ENCODE data around the gene ACSL3. TPM values are rescaled to one million over a fixed set of nuclear protein-coding genes. Genes with fewer than 3 reads are reported as not detected.

The ACSL3 gene
- total RNA-seq, 1 experiment from 2014 or later, result 181 TPM

GRCh38 chr2:222837643-222838056 is 23.2 kb upstream of the ACSL3 start:
- Mint-ChIP-seq H3K4me1 (ENCODE audit: low read depth, unreplicated experiment) (peaks cover 15% of the 10 kb centered on the region), H3K27ac (ENCODE audit: unreplicated experiment) (peak overlapping the region; percentile 88), H3K36me3 (ENCODE audit: insufficient read depth, unreplicated experiment) (peaks cover 6% of the 10 kb centered on the region), H3K27me3 (ENCODE audit: insufficient read depth, unreplicated experiment) (no peaks in the 10 kb centered on the region), H3K4me3 (ENCODE audit: unreplicated experiment) (peak overlapping the region; percentile 59), H3K9me3 (ENCODE audit: unreplicated experiment) (peaks cover 13% of the 10 kb centered on the region)
- no TSS peak for BruUV-seq (replicated peaks)
- DNase-seq, result peak; percentile 52 to 60
- Histone ChIP-seq H3K36me3 (ENCODE audit: control insufficient read depth, insufficient read depth, low read length) (no peaks in the 10 kb centered on the region), H3K4me1 (peaks cover 57% of the 10 kb centered on the region), H3K4me3 (ENCODE audit: low read depth, low read length) (no peak overlapping the region), H3K27me3 (replicated peaks; ENCODE audit: control insufficient read depth, insufficient read depth, low read length) (no peaks in the 10 kb centered on the region), H3K9me3 (no peaks in the 10 kb centered on the region)
- intact Hi-C loops (cut with micrococcal nuclease; ENCODE audit: unreplicated experiment), result loop anchor here (1.0 kb wide), 3 partner anchors 23 to 128 kb away; no protein-coding TSS in a partner anchor
- POLR2A ChIA-PET, result no interaction called here
- CTCF ChIA-PET, result interaction anchor here (0.5 to 1.2 kb wide), 3 partner anchors 41 to 70 kb away, joined by 3 to 7 read pairs (median 4); no protein-coding TSS in a partner anchor
- TF ChIP-seq CTCF (IDR thresholded peaks at IDR 0.05; ENCODE audit: insufficient read depth in 1 of 2, low read depth in 1 of 2, low read length in 1 of 2, severe bottlenecking in 1 of 2, unreplicated experiment in 1 of 2), result no peak

- peaks cover 6% of the 10 kb centered on the region for H3K36me3 Mint-ChIP-seq (ENCODE audit: insufficient read depth, unreplicated experiment)
- no TSS peak for BruUV-seq (replicated peaks)
- peaks cover 25% of the 10 kb centered on the region for H3K4me1 Mint-ChIP-seq (ENCODE audit: low read depth, unreplicated experiment)
- DNase-seq, result no peak
- H3K4me1 ChIP-seq, result peaks cover 43% of the 10 kb centered on the region
- H3K27me3 Mint-ChIP-seq (ENCODE audit: insufficient read depth, unreplicated experiment), result no peaks in the 10 kb centered on the region
- intact Hi-C loops (cut with micrococcal nuclease; ENCODE audit: unreplicated experiment), result no loop called here
- ChIA-PET CTCF (no interaction called here), POLR2A (no interaction called here)
- H3K9me3 ChIP-seq, result no peaks in the 10 kb centered on the region
- no peak for TF ChIP-seq CTCF (IDR thresholded peaks at IDR 0.05; ENCODE audit: insufficient read depth in 1 of 2, low read depth in 1 of 2, low read length in 1 of 2, severe bottlenecking in 1 of 2, unreplicated experiment in 1 of 2)
- no peak overlapping the region for H3K27ac Mint-ChIP-seq (ENCODE audit: unreplicated experiment)
- H3K4me3 Mint-ChIP-seq (ENCODE audit: unreplicated experiment), result no peak overlapping the region
- no peak overlapping the region for H3K4me3 ChIP-seq (ENCODE audit: low read depth, low read length)
- H3K36me3 ChIP-seq (ENCODE audit: control insufficient read depth, insufficient read depth, low read length), result no peaks in the 10 kb centered on the region
- H3K9me3 Mint-ChIP-seq (ENCODE audit: unreplicated experiment), result peaks cover 13% of the 10 kb centered on the region
- no peaks in the 10 kb centered on the region for H3K27me3 ChIP-seq (replicated peaks; ENCODE audit: control insufficient read depth, insufficient read depth, low read length)
Measured at GRCh38 chr2:222840060-222840802, 20.6 kb upstream of the ACSL3 start.

GRCh38 chr2:222842491-222843174 is 18.2 kb upstream of the ACSL3 start:
- Mint-ChIP-seq H3K9me3 (ENCODE audit: unreplicated experiment) (peaks cover 3% of the 10 kb centered on the region), H3K4me3 (ENCODE audit: unreplicated experiment) (no peak overlapping the region), H3K36me3 (ENCODE audit: insufficient read depth, unreplicated experiment) (peaks cover 2% of the 10 kb centered on the region), H3K27ac (ENCODE audit: unreplicated experiment) (no peak overlapping the region), H3K4me1 (ENCODE audit: low read depth, unreplicated experiment) (peaks cover 17% of the 10 kb centered on the region), H3K27me3 (ENCODE audit: insufficient read depth, unreplicated experiment) (no peaks in the 10 kb centered on the region)
- no peak for DNase-seq
- Histone ChIP-seq H3K27me3 (replicated peaks; ENCODE audit: control insufficient read depth, insufficient read depth, low read length) (no peaks in the 10 kb centered on the region), H3K4me1 (peaks cover 33% of the 10 kb centered on the region), H3K36me3 (ENCODE audit: control insufficient read depth, insufficient read depth, low read length) (no peaks in the 10 kb centered on the region), H3K9me3 (no peaks in the 10 kb centered on the region), H3K4me3 (ENCODE audit: low read depth, low read length) (no peak overlapping the region)
- ChIA-PET CTCF (interaction anchor here (0.8 to 1.5 kb wide), 3 partner anchors 46 to 133 kb away, joined by 3 to 4 read pairs (median 4); no protein-coding TSS in a partner anchor), POLR2A (interaction anchor here (0.8 kb wide), 1 partner anchor 19 kb away, joined by 3 read pairs; no protein-coding TSS in a partner anchor)
- no TSS peak for BruUV-seq (replicated peaks)
- TF ChIP-seq CTCF (IDR thresholded peaks at IDR 0.05; ENCODE audit: insufficient read depth in 1 of 2, low read depth in 1 of 2, low read length in 1 of 2, severe bottlenecking in 1 of 2, unreplicated experiment in 1 of 2), result no peak
- intact Hi-C loops (cut with micrococcal nuclease; ENCODE audit: unreplicated experiment), result loop anchor here (1.0 kb wide), 1 partner anchor 46 kb away; no protein-coding TSS in a partner anchor

Data from Caco-2 (cell line).